GM21737 (cell line): ENCODE data around the gene DAGLB.
"Not testable (repeated sequence)": the region's sequence is repeated elsewhere in the genome, so short reads cannot be mapped to it uniquely, and the experiment has no call there.

ENCODE experiments used
- ATAC-seq: cut with Tn5 transposase; IDR thresholded peaks from one replicate; pipeline ENCODE4 v1.9.1; 2021; ENCODE audit warnings: mild to moderate bottlenecking, moderate library complexity; ENCODE audit not compliant: unreplicated experiment

DAGLB gene

GRCh38 chr7:6379886-6380285 lies 67.9 kb downstream of the DAGLB start:
- ATAC-seq: no peak

GRCh38 chr7:6378556-6378955 lies 69.2 kb downstream of the DAGLB start:
- ATAC-seq: not testable (repeated sequence)

- ATAC-seq: no peak
Observed at GRCh38 chr7:6376820-6377219, 70.9 kb downstream of the DAGLB start.

- ATAC-seq: no peak
Observed at GRCh38 chr7:6375348-6376101, 72.2 kb downstream of the DAGLB start.

GRCh38 chr7:6367701-6368211 lies 80.0 kb downstream of the DAGLB start:
- ATAC-seq: no peak

GRCh38 chr7:6365451-6365850 lies 82.3 kb downstream of the DAGLB start:
- no peak for ATAC-seq

GRCh38 chr7:6360841-6361240 lies 86.9 kb downstream of the DAGLB start:
- no peak for ATAC-seq

GRCh38 chr7:6359734-6360133 lies 88.0 kb downstream of the DAGLB start:
- no peak for ATAC-seq
